Ramos (cell line): Measurements from ENCODE around the gene DCTN3.
"Not testable (repeated sequence)": the region's sequence is repeated elsewhere in the genome, so short reads cannot be mapped to it uniquely, and the experiment has no call there.

Experiments used
- in situ Hi-C: fragments of 300-500 bp; cut with MboI; formaldehyde crosslinking; loops from one replicate; pipeline ENCODE4 v1.14.3; 2022; ENCODE audit warnings: low sequenced_read_pairs; ENCODE audit not compliant: unreplicated experiment

The DCTN3 gene

GRCh38 chr9:34647651-34648050 is 27.4 kb upstream of the DCTN3 start:
- in situ Hi-C loops, result no loop called here

- in situ Hi-C loops, result no loop called here
Observed at GRCh38 chr9:34647084-34647403, 26.7 kb upstream of the DCTN3 start.

GRCh38 chr9:34646211-34647083 is 26.2 kb upstream of the DCTN3 start, which contains the start of gene GALT:
GALT (plus strand) TSS chr9:34646675; CDS start chr9:34646705, 30 bp downstream.
- in situ Hi-C loops, result no loop called here

GRCh38 chr9:34644766-34645314 is 24.5 kb upstream of the DCTN3 start:
- in situ Hi-C loops, result no loop called here

- in situ Hi-C loops, result no loop called here
Observed at GRCh38 chr9:34642679-34643078, 22.4 kb upstream of the DCTN3 start.

- in situ Hi-C loops, result not testable (repeated sequence)
Observed at GRCh38 chr9:34639322-34639721, 19.0 kb upstream of the DCTN3 start.

GRCh38 chr9:34638138-34638445 is 17.8 kb upstream of the DCTN3 start:
- in situ Hi-C loops, result no loop called here

GRCh38 chr9:34637356-34638137 is 17.3 kb upstream of the DCTN3 start, which contains the start of gene SIGMAR1:
SIGMAR1 (minus strand) TSS chr9:34637787; CDS start chr9:34637697, 90 bp downstream.
- in situ Hi-C loops, result no loop called here

GRCh38 chr9:34636791-34637355 is 16.6 kb upstream of the DCTN3 start:
- in situ Hi-C loops, result no loop called here

GRCh38 chr9:34635556-34635955 is 15.3 kb upstream of the DCTN3 start:
- in situ Hi-C loops, result no loop called here

- in situ Hi-C loops, result no loop called here
Observed at GRCh38 chr9:34634551-34635248, 14.4 kb upstream of the DCTN3 start.

GRCh38 chr9:34633851-34634550 is 13.7 kb upstream of the DCTN3 start:
- in situ Hi-C loops, result no loop called here

GRCh38 chr9:34633166-34633565 is 12.9 kb upstream of the DCTN3 start:
- in situ Hi-C loops, result no loop called here

GRCh38 chr9:34630402-34631154 is 10.3 kb upstream of the DCTN3 start:
- in situ Hi-C loops, result no loop called here

- in situ Hi-C loops, result no loop called here
Observed at GRCh38 chr9:34629491-34629808, 9.2 kb upstream of the DCTN3 start.

- in situ Hi-C loops, result no loop called here
Observed at GRCh38 chr9:34628656-34629490, 8.6 kb upstream of the DCTN3 start, which contains the start of gene ARID3C. ARID3C (minus strand) TSS chr9:34629066; CDS start chr9:34628014, 1,052 bp downstream.

GRCh38 chr9:34627716-34628655 is 7.7 kb upstream of the DCTN3 start:
- in situ Hi-C loops, result no loop called here
